ENCODE measurements around the gene CCND1.

DNA sequence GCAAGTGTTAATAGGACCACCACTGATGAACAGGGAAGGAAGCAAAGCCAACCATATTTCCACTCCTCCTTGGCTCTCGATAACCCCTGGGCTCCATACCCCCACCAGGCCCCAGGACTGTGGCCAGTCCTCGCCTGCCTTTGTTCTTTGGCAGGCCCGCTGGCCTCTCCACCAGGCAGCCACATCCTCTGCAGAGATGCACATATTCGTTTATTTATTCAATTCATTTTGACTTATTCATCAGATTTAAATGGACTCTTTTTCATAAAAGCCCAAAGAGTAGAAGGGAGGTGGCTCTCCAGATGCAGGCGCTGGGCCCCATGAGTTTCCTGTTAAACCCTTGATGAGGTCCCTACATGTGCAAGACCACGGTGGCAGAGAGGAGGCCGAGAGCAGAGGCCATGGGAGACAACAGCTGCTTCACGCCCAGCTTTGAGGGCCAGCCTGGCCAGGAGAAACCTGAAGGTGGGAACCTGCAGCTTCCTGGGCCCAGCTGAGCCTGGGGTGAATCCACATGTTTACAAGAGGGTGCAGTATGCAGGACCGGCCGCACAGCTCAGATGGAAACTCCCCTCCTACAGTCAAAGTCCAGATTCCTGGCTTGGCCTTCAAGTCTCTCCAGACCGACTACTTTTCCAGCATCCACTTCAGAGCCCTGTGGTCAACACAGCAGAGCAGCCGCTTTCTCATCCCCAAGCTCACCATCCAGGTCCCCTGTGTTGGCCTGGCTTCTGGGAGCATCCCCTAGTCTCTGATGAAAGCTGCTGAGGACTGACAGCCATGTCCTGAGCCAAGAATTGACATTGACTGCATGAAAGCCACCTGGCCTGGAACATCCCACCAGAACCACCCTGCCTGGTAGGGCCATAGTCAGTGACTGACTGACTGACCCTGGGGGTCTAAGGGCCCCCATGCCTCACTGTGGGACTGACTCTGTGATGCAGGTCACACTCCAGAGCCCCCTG is 39.7 kb upstream of the CCND1 start:
- TF ChIP-seq, protein P1, sequence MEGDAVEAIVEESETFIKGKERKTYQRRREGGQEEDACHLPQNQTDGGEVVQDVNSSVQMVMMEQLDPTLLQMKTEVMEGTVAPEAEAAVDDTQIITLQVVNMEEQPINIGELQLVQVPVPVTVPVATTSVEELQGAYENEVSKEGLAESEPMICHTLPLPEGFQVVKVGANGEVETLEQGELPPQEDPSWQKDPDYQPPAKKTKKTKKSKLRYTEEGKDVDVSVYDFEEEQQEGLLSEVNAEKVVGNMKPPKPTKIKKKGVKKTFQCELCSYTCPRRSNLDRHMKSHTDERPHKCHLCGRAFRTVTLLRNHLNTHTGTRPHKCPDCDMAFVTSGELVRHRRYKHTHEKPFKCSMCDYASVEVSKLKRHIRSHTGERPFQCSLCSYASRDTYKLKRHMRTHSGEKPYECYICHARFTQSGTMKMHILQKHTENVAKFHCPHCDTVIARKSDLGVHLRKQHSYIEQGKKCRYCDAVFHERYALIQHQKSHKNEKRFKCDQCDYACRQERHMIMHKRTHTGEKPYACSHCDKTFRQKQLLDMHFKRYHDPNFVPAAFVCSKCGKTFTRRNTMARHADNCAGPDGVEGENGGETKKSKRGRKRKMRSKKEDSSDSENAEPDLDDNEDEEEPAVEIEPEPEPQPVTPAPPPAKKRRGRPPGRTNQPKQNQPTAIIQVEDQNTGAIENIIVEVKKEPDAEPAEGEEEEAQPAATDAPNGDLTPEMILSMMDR (IDR thresholded peaks at IDR 0.05): no peak
- TF ChIP-seq POLR2A (IDR thresholded peaks at IDR 0.05): no peak
- no peak for TF ChIP-seq POLR2AphosphoS5 (IDR thresholded peaks at IDR 0.05)
